Mucosa of stomach (tissue), 1 donor: ENCODE measurements around the gene DBX1.
A peak's percentile ranks its signal among the peaks of the same experiment; 100 is the strongest.

Experiments used
- H3K27me3 ChIP-seq: one replicate; pipeline ENCODE4 v1.7.0; 2013; ENCODE audit warnings: mild to moderate bottlenecking, low read length; ENCODE audit not compliant: control insufficient read depth, insufficient read depth
- H3K36me3 ChIP-seq: one replicate; pipeline ENCODE4 v1.7.0; 2013; ENCODE audit warnings: low read length; ENCODE audit not compliant: control insufficient read depth, insufficient read depth
- H3K4me1 ChIP-seq: one replicate; pipeline ENCODE4 v1.7.0; 2013; ENCODE audit warnings: mild to moderate bottlenecking, low read length; ENCODE audit not compliant: control insufficient read depth, insufficient read depth
- H3K4me3 ChIP-seq: one replicate; pipeline ENCODE4 v1.7.0; 2013; ENCODE audit warnings: low read length
- H3K9ac ChIP-seq: one replicate; pipeline ENCODE4 v1.7.0; 2013; ENCODE audit warnings: mild to moderate bottlenecking, low read length, moderate library complexity
- H3K9me3 ChIP-seq: one replicate; pipeline ENCODE4 v1.7.0; 2013; ENCODE audit warnings: mild to moderate bottlenecking, low read length, moderate library complexity; ENCODE audit not compliant: control insufficient read depth
- donor health status: Pancreatic carcinoma.

DBX1 gene

DNA sequence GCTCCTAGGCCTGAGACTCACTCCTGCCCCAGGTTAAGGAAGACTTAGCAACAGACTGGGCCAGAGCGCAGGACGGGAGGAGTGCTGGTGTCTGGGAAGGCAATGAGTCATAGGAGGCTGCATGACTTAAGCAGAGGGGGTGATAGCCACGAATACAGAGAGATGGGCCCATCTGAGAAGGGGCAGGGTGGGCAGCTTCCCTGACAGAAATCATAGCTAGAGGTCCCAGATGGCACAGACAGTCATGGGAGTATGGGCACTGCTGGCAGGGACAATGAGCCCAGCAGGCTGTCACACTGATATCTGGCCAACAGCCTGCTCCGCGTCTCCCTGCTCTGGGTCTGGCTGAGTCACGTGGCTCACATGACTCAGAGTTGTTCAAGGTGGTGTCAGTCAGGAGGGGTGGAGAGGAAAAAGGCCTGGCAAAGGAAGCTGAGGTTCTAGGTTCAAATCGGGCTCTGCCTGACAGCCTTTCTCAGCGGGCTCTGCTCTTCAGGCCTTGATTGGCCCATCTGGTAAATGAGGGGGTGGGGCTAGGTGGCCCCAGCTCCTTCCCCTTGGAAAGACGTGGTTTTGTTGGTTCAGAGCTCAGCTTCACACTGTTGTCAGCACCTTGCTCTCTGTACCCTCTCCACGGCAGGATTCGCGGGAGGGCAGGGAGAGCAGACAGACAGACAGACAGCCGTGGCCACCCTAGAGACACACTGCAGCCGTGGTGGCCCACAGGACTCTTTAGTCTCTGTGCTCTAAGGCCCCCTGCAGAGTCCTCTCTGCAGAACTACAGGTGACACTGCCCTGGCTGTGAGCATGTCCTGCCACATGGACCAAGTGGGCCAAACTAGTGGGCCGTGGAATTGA lies 47.8 kb downstream of the DBX1 start:
- H3K4me3 ChIP-seq: no peak overlapping the region
- H3K9ac ChIP-seq: peak overlapping the region; percentile 52
- no peaks in the 10 kb centered on the region for H3K36me3 ChIP-seq
- H3K4me1 ChIP-seq: peaks cover 19% of the 10 kb centered on the region
- H3K9me3 ChIP-seq: no peaks in the 10 kb centered on the region
- H3K27me3 ChIP-seq: no peaks in the 10 kb centered on the region

DNA sequence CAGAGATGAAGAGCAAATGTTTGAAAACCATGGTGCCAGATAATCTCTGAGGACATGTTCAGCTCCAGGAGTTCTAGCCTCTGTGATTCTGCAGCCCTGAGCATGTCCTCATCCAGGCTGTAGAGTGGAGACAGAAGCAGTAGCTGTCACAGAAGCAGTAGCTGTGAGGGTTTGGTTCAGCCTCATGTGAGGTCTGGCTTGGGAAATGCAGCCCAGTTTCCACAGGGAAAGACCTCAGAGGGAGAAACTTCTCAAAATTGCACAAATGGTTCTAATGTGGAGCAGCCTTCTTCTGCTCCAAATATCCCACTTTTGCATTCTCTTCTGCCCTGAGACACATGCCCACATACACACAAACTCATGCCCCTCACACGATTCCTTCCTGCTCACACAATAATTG lies 48.4 kb downstream of the DBX1 start:
- Histone ChIP-seq H3K36me3 (no peaks in the 10 kb centered on the region), H3K4me1 (peaks cover 19% of the 10 kb centered on the region), H3K9ac (no peak overlapping the region), H3K27me3 (no peaks in the 10 kb centered on the region), H3K9me3 (no peaks in the 10 kb centered on the region), H3K4me3 (no peak overlapping the region)

DNA sequence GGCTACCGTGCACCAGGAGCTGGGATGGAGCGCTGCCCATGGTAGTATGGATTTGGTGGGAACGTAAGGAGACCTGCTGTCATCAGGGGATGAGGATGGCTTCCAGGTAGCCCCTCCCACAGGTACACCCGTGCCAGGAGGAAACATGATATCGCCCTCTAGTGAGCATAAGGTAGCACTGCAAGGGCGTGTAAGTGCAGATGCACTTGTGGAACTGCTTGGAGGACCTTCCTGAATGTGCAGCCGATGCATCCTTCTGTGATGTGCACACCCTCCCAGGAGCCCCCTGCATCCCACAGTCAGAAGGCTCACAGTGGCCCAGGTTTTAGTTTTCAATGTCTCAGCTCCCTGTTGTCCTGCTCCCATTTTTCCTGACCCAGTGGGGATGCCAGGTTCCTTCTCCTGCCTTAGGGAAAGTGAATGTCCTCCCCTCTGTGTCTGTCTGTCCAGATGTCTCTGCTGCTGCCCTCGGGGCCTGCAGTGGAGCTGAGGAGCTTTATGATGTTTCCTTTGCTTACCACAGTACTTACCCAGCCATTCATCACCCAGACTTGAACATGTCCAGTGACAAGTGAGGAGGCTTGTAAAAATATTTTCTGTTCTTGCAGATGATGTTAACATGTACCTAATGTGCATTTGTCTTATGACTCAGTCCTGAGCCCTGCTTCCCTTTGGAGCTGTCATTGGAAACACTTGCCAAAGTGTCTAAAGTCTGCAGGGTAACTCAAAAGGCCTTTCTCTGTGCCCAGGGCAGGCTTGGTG lies 49.2 kb downstream of the DBX1 start:
- no peak overlapping the region for H3K9ac ChIP-seq
- no peaks in the 10 kb centered on the region for H3K9me3 ChIP-seq
- no peak overlapping the region for H3K4me3 ChIP-seq
- no peaks in the 10 kb centered on the region for H3K36me3 ChIP-seq
- H3K4me1 ChIP-seq: peaks cover 19% of the 10 kb centered on the region
- H3K27me3 ChIP-seq: no peaks in the 10 kb centered on the region

DNA sequence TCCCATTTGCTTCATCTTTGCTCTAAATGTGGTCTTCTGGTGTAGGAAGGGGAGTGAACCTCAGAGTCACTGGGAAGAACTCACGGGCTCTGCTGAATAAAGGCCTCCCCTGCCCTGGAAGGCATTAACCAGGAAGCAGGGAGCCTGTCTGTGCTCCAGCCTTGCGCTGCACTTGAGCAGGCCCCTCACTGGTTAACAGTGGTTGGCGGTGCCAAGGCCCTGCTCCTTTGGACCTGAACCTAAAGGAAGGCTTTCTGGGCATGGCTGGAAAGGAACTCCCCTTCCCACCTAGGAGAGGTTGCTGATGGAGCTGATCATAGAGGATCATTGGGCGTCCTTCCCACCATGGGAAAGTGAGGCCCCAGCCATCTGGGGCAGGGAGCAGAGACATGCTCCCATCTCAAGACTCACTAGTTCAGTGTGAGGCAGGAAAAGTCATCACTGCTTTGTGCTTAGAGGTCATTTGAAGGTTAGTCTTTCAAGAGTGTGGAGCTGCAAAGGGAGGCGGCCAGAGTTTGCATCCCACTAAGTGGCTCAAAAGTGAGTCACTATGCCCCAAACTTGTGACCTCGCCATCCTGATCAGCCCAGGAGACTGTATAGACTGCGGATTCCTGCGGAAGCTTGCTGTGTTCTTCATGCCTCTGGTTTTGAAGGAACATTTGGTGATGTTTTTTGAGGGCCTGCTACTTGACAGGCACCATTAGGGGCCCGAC lies 50.4 kb downstream of the DBX1 start:
- Histone ChIP-seq H3K4me1 (peaks cover 19% of the 10 kb centered on the region), H3K9ac (no peak overlapping the region), H3K27me3 (no peaks in the 10 kb centered on the region), H3K9me3 (no peaks in the 10 kb centered on the region), H3K4me3 (no peak overlapping the region), H3K36me3 (no peaks in the 10 kb centered on the region)
